A673 (cell line): ENCODE data around the gene TMEM239. TPM values are rescaled to one million over a fixed set of nuclear protein-coding genes. Genes with fewer than 3 reads are reported as not detected.

Experiments used
- BruUV-seq: library from RNA; stranded (reverse); fragments of 400-500 nt; replicated peaks from 2 replicates; lab custom pipeline; 2021; lab: Mats Ljungman, UMichigan
- CTCF ChIA-PET: fragments of 300-600 bp; sonication (Branson Sonifier 250); formaldehyde crosslinking; loops from one replicate; lab custom pipeline; 2022; ENCODE audit warnings: antibody characterized with exemption; lab: Charles Lee
- POLR2A ChIA-PET: fragments of 300-600 bp; sonication (Branson Sonifier 250); formaldehyde crosslinking; loops from one replicate; lab custom pipeline; 2022; ENCODE audit warnings: antibody characterized with exemption; ENCODE audit not compliant: low non-redundant PET; lab: Charles Lee
- DNase-seq: peaks from one replicate; pipeline ENCODE4 v3.0.0-alpha.2; 2015; ENCODE audit warnings: low spot score
- H3K27ac ChIP-seq: fragments of 200-600 bp; sonication (generic); 2 replicates; pipeline ENCODE4 v1.5.1; 2016; ENCODE audit warnings: mixed run types, low read depth, mild to moderate bottlenecking, mixed read lengths, antibody characterized with exemption, low read length; ENCODE audit not compliant: poor library complexity, severe bottlenecking
- H3K27me3 ChIP-seq: fragments of 200-600 bp; sonication (generic); replicated peaks from 2 replicates; pipeline ENCODE4 v1.6.1; 2017; ENCODE audit warnings: mixed run types, low read depth, mild to moderate bottlenecking, mixed read lengths, antibody characterized with exemption, low read length; ENCODE audit not compliant: insufficient read depth, poor library complexity
- H3K36me3 ChIP-seq: fragments of 200-600 bp; sonication (generic); 2 replicates; pipeline ENCODE4 v1.6.1; 2016; ENCODE audit warnings: mixed run types, mild to moderate bottlenecking, mixed read lengths, antibody characterized with exemption, low read length; ENCODE audit not compliant: insufficient read depth, poor library complexity, severe bottlenecking
- H3K4me1 ChIP-seq: fragments of 200-600 bp; sonication (generic); 2 replicates; pipeline ENCODE4 v1.6.1; 2017; ENCODE audit warnings: mixed run types, mild to moderate bottlenecking, mixed read lengths, antibody characterized with exemption, low read length; ENCODE audit not compliant: insufficient read depth, poor library complexity, severe bottlenecking
- H3K4me3 ChIP-seq: fragments of 200-600 bp; sonication (generic); 2 replicates; pipeline ENCODE4 v1.5.1; 2016; ENCODE audit warnings: low read depth, mixed run types, mild to moderate bottlenecking, mixed read lengths, low read length; ENCODE audit not compliant: poor library complexity, severe bottlenecking
- H3K9me3 ChIP-seq: fragments of 200-600 bp; sonication (generic); 2 replicates; pipeline ENCODE4 v1.6.1; 2016; ENCODE audit warnings: mixed run types, low read depth, mild to moderate bottlenecking, mixed read lengths, antibody characterized with exemption, low read length; ENCODE audit not compliant: poor library complexity, severe bottlenecking
- EZH2 ChIP-seq: fragments of 200-600 bp; sonication (generic); IDR thresholded peaks from 2 replicates; pipeline ENCODE4 v1.6.1; 2017; ENCODE audit warnings: borderline replicate concordance, low read depth, mild to moderate bottlenecking, mixed read lengths, antibody characterized with exemption, low read length; ENCODE audit not compliant: poor library complexity, severe bottlenecking
- intact Hi-C: fragments of 100-400 bp; cut with micrococcal nuclease; formaldehyde crosslinking; loops from one replicate; pipeline ENCODE4 v1.10.0; 2022; ENCODE audit not compliant: unreplicated experiment
- total RNA-seq: library from RNA; stranded (reverse); gene quantifications from 2 replicates; pipeline ENCODE4 v1.2.3, GENCODE V29; 2021
- TF ChIP-seq, protein P1 (sequence below): fragments of 300-800, 200-600 bp; sonication (generic); conservative IDR thresholded peaks from 2 replicates; pipeline ENCODE4 v1.5.1; 2017; ENCODE audit warnings: low read depth, mild to moderate bottlenecking, antibody characterized with exemption, low read length, moderate library complexity, mixed read lengths

Gene TMEM239
- total RNA-seq, 1 experiment from 2014 or later, result not detected

DNA sequence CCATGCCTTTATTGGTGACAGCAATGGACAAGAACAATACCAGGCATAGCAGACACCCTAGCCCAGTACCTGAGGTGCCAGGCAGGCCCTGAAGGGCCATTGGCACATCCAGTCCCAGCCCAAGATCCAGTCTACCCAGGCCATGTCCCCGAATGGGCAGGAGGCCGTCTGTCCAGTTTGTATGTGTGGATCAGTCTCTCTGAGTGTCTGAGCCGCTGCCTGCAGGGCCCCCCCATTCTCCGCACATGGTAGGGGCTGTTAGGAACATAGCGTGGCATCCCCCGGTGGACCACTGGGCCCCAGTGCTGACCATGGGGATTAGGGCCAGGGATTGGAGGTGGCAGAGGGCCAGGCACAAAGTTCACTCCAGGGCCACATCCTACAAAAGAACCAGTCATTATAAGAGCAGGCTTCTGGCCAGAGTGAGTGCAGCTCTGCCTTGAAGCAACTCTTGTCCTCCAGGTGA lies 19.2 kb downstream of the TMEM239 start:
- no peak overlapping the region for H3K4me3 ChIP-seq
- ChIA-PET CTCF (no interaction called here), POLR2A (no interaction called here)

DNA sequence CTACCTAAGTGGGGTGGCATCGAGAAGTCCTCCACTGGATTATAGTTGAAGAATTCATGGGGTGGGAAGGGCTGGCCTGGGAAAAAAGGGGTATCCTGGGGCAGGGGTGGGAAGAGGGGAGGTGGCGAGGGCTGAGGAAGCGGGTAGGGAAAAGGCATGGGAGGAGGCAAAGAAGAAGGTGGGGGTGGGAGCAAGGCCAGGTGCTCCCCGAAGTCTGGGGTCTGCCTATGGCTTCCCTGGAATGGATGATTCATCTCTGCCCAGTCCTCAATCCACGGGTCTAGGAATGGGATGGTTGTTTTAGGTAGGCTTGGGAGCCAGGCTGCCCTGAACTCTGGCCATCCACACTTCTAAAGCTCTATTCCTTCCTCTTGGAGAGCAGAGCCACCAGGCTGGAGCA lies 19.9 kb downstream of the TMEM239 start:
- CTCF ChIA-PET, result no interaction called here

More for the DNA sequence above, 19.2 kb downstream of the TMEM239 start:
- TF ChIP-seq EZH2, result no peak
- TF ChIP-seq, protein P1, sequence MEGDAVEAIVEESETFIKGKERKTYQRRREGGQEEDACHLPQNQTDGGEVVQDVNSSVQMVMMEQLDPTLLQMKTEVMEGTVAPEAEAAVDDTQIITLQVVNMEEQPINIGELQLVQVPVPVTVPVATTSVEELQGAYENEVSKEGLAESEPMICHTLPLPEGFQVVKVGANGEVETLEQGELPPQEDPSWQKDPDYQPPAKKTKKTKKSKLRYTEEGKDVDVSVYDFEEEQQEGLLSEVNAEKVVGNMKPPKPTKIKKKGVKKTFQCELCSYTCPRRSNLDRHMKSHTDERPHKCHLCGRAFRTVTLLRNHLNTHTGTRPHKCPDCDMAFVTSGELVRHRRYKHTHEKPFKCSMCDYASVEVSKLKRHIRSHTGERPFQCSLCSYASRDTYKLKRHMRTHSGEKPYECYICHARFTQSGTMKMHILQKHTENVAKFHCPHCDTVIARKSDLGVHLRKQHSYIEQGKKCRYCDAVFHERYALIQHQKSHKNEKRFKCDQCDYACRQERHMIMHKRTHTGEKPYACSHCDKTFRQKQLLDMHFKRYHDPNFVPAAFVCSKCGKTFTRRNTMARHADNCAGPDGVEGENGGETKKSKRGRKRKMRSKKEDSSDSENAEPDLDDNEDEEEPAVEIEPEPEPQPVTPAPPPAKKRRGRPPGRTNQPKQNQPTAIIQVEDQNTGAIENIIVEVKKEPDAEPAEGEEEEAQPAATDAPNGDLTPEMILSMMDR, result no peak
- intact Hi-C loops, result no loop called here
- H3K27me3 ChIP-seq, result no peaks in the 10 kb centered on the region
- H3K27ac ChIP-seq, result no peak overlapping the region
- BruUV-seq, result no TSS peak
- no peak for DNase-seq
- H3K4me1 ChIP-seq, result peaks cover 11% of the 10 kb centered on the region
- H3K36me3 ChIP-seq, result peaks cover 8% of the 10 kb centered on the region
- H3K9me3 ChIP-seq, result no peaks in the 10 kb centered on the region

DNA sequence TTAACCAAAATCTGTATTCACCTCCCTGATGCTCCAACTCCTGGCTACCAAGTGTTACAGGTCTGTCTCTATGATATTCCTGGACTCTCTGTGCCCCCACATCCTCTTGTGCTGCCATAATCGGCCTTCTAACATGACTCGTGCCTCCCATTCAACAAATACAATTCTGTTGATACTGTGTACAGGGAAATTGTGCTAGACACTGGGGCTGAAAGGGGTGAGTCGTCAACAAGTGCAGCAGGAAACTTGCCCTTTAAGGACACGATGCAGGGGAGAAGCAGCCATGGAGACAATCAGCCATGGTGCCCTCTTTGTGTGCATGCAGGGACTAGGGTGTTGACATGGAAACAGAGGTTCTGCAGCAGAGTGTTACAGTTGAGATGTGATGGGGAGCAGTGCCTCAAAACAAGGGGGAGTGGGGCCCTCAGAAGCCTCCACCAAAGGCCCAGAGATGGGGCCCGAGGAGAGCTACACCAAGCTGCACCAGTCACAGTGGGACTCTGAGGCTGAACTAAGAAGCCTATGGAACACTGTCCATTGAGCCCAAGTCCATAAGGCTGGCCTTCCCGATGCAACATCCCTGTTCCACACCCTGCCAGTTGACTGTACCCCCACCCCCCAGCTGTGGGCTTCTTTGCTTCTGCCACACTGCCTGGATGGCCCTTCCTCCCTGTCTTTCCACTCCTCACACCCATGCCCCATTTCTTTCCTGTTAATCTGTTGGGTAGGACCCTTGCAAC lies 21.2 kb downstream of the TMEM239 start:
- H3K4me1 ChIP-seq, result peaks cover 15% of the 10 kb centered on the region
- no peaks in the 10 kb centered on the region for H3K9me3 ChIP-seq
- ChIA-PET CTCF (no interaction called here), POLR2A (no interaction called here)
- no peak for TF ChIP-seq EZH2
- TF ChIP-seq, protein P1, result no peak
- no peak overlapping the region for H3K4me3 ChIP-seq
- no peak overlapping the region for H3K27ac ChIP-seq
- intact Hi-C loops, result no loop called here
- BruUV-seq, result no TSS peak
- no peaks in the 10 kb centered on the region for H3K27me3 ChIP-seq
- peaks cover 8% of the 10 kb centered on the region for H3K36me3 ChIP-seq
- no peak for DNase-seq

More for the DNA sequence above, 19.9 kb downstream of the TMEM239 start:
- DNase-seq, result no peak
- no TSS peak for BruUV-seq
- Histone ChIP-seq H3K27me3 (no peaks in the 10 kb centered on the region), H3K36me3 (peaks cover 8% of the 10 kb centered on the region), H3K27ac (no peak overlapping the region), H3K9me3 (no peaks in the 10 kb centered on the region), H3K4me1 (peaks cover 11% of the 10 kb centered on the region), H3K4me3 (no peak overlapping the region)
- intact Hi-C loops, result no loop called here
- POLR2A ChIA-PET, result no interaction called here
- no peak for TF ChIP-seq EZH2
- TF ChIP-seq, protein P1, result no peak
